ENCODE measurements around the gene TFEB. TPM values are rescaled to one million over a fixed set of nuclear protein-coding genes. Genes with fewer than 3 reads are reported as not detected.

Gene TFEB
- polyA plus RNA-seq, 1 donor (not counting 4 experiments of a cell fraction or from before 2014, with no cell fraction given) = 4.3 TPM

GRCh38 chr6:41697861-41698781 is 37.3 kb downstream of the TFEB start:
- no peak overlapping the region for H3K9ac ChIP-seq (ENCODE audit: control insufficient read depth, extremely low read depth, insufficient read depth, low read length)
- no peaks in the 10 kb centered on the region for H4K20me1 ChIP-seq (ENCODE audit: control insufficient read depth, extremely low read depth, insufficient read depth, low read length)
- peaks cover 5% of the 10 kb centered on the region for H3K4me1 ChIP-seq (ENCODE audit: control insufficient read depth, extremely low read depth, insufficient read depth, low read length)
- no peak for DNase-seq (ENCODE audit: low read depth, low spot score)
- H3K36me3 ChIP-seq (ENCODE audit: control insufficient read depth in 2 of 2, extremely low read depth in 1 of 2, insufficient read depth in 2 of 2, low read length in 2 of 2) = no peaks in the 10 kb centered on the region
- no peak for FAIRE-seq
- TF ChIP-seq CTCF (optimal IDR thresholded peaks at IDR 0.05 in 1 of 3, IDR thresholded peaks at IDR 0.05 in 1 of 3, conservative IDR thresholded peaks at IDR 0.05 in 1 of 3; ENCODE audit: extremely low read depth in 1 of 3, insufficient read depth in 2 of 3, low read length in 3 of 3) = no peak
- no peak for TF ChIP-seq EZH2 (IDR thresholded peaks at IDR 0.05; ENCODE audit: low read length)
- H3K9me1 ChIP-seq (ENCODE audit: control insufficient read depth, extremely low read depth, insufficient read depth, low read length) = no peaks in the 10 kb centered on the region
- no peaks in the 10 kb centered on the region for H3K79me2 ChIP-seq (ENCODE audit: control insufficient read depth, insufficient read depth, low read length)
- H3K27me3 ChIP-seq (ENCODE audit: control insufficient read depth, extremely low read depth, insufficient read depth, low read length) = no peaks in the 10 kb centered on the region
- H3K9me3 ChIP-seq (ENCODE audit: control insufficient read depth, low read depth, low read length) = no peaks in the 10 kb centered on the region
- dilution Hi-C loops (cut with MboI; ENCODE audit: extremely low pct_ligation_motif_present, low sequenced_read_pairs) = no loop called here
- H3K4me3 ChIP-seq (ENCODE audit: control insufficient read depth in 2 of 3, extremely low read depth in 1 of 3, insufficient read depth in 2 of 3, low read depth in 1 of 3, low read length in 3 of 3) = no peak overlapping the region
- no peak overlapping the region for H3K27ac ChIP-seq (ENCODE audit: control insufficient read depth, insufficient read depth, low read length)
- no peak overlapping the region for H3K4me2 ChIP-seq (ENCODE audit: control insufficient read depth, extremely low read depth, insufficient read depth, low read depth, low read length)
- no peak overlapping the region for H2AFZ ChIP-seq (ENCODE audit: control insufficient read depth, low read length)

GRCh38 chr6:41696788-41697187 is 38.6 kb downstream of the TFEB start:
- Histone ChIP-seq H3K9me1 (ENCODE audit: control insufficient read depth, extremely low read depth, insufficient read depth, low read length) (no peaks in the 10 kb centered on the region), H3K27me3 (ENCODE audit: control insufficient read depth, extremely low read depth, insufficient read depth, low read length) (no peaks in the 10 kb centered on the region), H3K4me2 (ENCODE audit: control insufficient read depth, extremely low read depth, insufficient read depth, low read depth, low read length) (no peak overlapping the region), H3K27ac (ENCODE audit: control insufficient read depth, insufficient read depth, low read length) (no peak overlapping the region), H4K20me1 (ENCODE audit: control insufficient read depth, extremely low read depth, insufficient read depth, low read length) (no peaks in the 10 kb centered on the region), H3K4me3 (ENCODE audit: control insufficient read depth in 2 of 3, extremely low read depth in 1 of 3, insufficient read depth in 2 of 3, low read depth in 1 of 3, low read length in 3 of 3) (no peak overlapping the region), H2AFZ (ENCODE audit: control insufficient read depth, low read length) (no peak overlapping the region), H3K79me2 (ENCODE audit: control insufficient read depth, insufficient read depth, low read length) (no peaks in the 10 kb centered on the region), H3K9me3 (ENCODE audit: control insufficient read depth, low read depth, low read length) (no peaks in the 10 kb centered on the region), H3K36me3 (ENCODE audit: control insufficient read depth in 2 of 2, extremely low read depth in 1 of 2, insufficient read depth in 2 of 2, low read length in 2 of 2) (no peaks in the 10 kb centered on the region), H3K9ac (ENCODE audit: control insufficient read depth, extremely low read depth, insufficient read depth, low read length) (no peak overlapping the region), H3K4me1 (ENCODE audit: control insufficient read depth, extremely low read depth, insufficient read depth, low read length) (peaks cover 9% of the 10 kb centered on the region)
- dilution Hi-C loops (cut with MboI; ENCODE audit: extremely low pct_ligation_motif_present, low sequenced_read_pairs) = no loop called here
- no peak for DNase-seq (ENCODE audit: low read depth, low spot score)
- TF ChIP-seq EZH2 (IDR thresholded peaks at IDR 0.05; ENCODE audit: low read length) = no peak
- no peak for TF ChIP-seq CTCF (optimal IDR thresholded peaks at IDR 0.05 in 1 of 3, IDR thresholded peaks at IDR 0.05 in 1 of 3, conservative IDR thresholded peaks at IDR 0.05 in 1 of 3; ENCODE audit: extremely low read depth in 1 of 3, insufficient read depth in 2 of 3, low read length in 3 of 3)
- no peak for FAIRE-seq
